Activated T-helper 2 cell treated with anti-CD3 and anti-CD28 coated beads, Interferon-gamma antibody, Interleukin-2, Interleukin-4, amounts not matched to agents 10 μg/mL and 5 μg/mL and 100 μg/mL, durations not matched to agents 14 hours and 24 hours and 36 hours (primary cell): ENCODE measurements around the gene PNMA6E. TPM values are rescaled to one million over a fixed set of nuclear protein-coding genes. Genes with fewer than 3 reads are reported as not detected.

Source experiments
- DNase-seq: peaks from one replicate; pipeline ENCODE4 v3.0.0; 2021; ENCODE audit warnings: low spot score
- H3K27ac Mint-ChIP-seq: one replicate; pipeline ENCODE4 v1.8.0; 2021; ENCODE audit warnings: mixed read lengths
- H3K27me3 Mint-ChIP-seq: one replicate; pipeline ENCODE4 v1.8.0; 2021; ENCODE audit warnings: low read depth, mixed read lengths
- H3K36me3 Mint-ChIP-seq: one replicate; pipeline ENCODE4 v1.8.0; 2021; ENCODE audit warnings: low read depth, mixed read lengths
- H3K4me1 Mint-ChIP-seq: one replicate; pipeline ENCODE4 v1.8.0; 2021; ENCODE audit warnings: low read depth, mixed read lengths
- H3K4me3 Mint-ChIP-seq: one replicate; pipeline ENCODE4 v1.8.0; 2021; ENCODE audit warnings: low read depth, mild to moderate bottlenecking, moderate library complexity, mixed read lengths
- H3K9me3 Mint-ChIP-seq: one replicate; pipeline ENCODE4 v1.8.0; 2021; ENCODE audit warnings: mixed read lengths
- intact Hi-C: fragments of 100-400 bp; cut with micrococcal nuclease; formaldehyde crosslinking; loops from one replicate; pipeline ENCODE4 v1.15.1; 2023
- total RNA-seq: library from RNA; stranded (reverse); gene quantifications from 2 replicates; pipeline ENCODE4 v1.2.3, GENCODE V29; 2022

PNMA6E gene
- total RNA-seq, 1 donor from 2014 or later = not detected

- no peak for DNase-seq
- H3K27ac Mint-ChIP-seq = no peak overlapping the region
- peaks cover 1% of the 10 kb centered on the region for H3K27me3 Mint-ChIP-seq
- peaks cover 7% of the 10 kb centered on the region for H3K4me1 Mint-ChIP-seq
- no peak overlapping the region for H3K4me3 Mint-ChIP-seq
- intact Hi-C loops = no loop called here
- H3K36me3 Mint-ChIP-seq = no peaks in the 10 kb centered on the region
- no peaks in the 10 kb centered on the region for H3K9me3 Mint-ChIP-seq
Measured at GRCh38 chrX:153366878-153367538, 34.1 kb downstream of the PNMA6E start.

- H3K27ac Mint-ChIP-seq = no peak overlapping the region
- H3K27me3 Mint-ChIP-seq = peaks cover 3% of the 10 kb centered on the region
- H3K4me1 Mint-ChIP-seq = peaks cover 7% of the 10 kb centered on the region
- intact Hi-C loops = no loop called here
- H3K4me3 Mint-ChIP-seq = no peak overlapping the region
- no peak for DNase-seq
- no peaks in the 10 kb centered on the region for H3K36me3 Mint-ChIP-seq
- H3K9me3 Mint-ChIP-seq = no peaks in the 10 kb centered on the region
Measured at GRCh38 chrX:153366119-153366518, 35.0 kb downstream of the PNMA6E start.

GRCh38 chrX:153365670-153366069 is 35.5 kb downstream of the PNMA6E start:
- no peak overlapping the region for H3K4me3 Mint-ChIP-seq
- no peak for DNase-seq
- H3K27ac Mint-ChIP-seq = no peak overlapping the region
- no peaks in the 10 kb centered on the region for H3K36me3 Mint-ChIP-seq
- intact Hi-C loops = no loop called here
- peaks cover 3% of the 10 kb centered on the region for H3K27me3 Mint-ChIP-seq
- H3K4me1 Mint-ChIP-seq = peaks cover 3% of the 10 kb centered on the region
- H3K9me3 Mint-ChIP-seq = no peaks in the 10 kb centered on the region

- H3K27me3 Mint-ChIP-seq = peaks cover 3% of the 10 kb centered on the region
- peaks cover 14% of the 10 kb centered on the region for H3K9me3 Mint-ChIP-seq
- intact Hi-C loops = no loop called here
- no peak overlapping the region for H3K4me3 Mint-ChIP-seq
- peaks cover 3% of the 10 kb centered on the region for H3K36me3 Mint-ChIP-seq
- peaks cover 1% of the 10 kb centered on the region for H3K4me1 Mint-ChIP-seq
- no peak for DNase-seq
- no peak overlapping the region for H3K27ac Mint-ChIP-seq
Measured at GRCh38 chrX:153361781-153362397, 39.3 kb downstream of the PNMA6E start.

GRCh38 chrX:153357877-153358276 is 43.3 kb downstream of the PNMA6E start:
- Mint-ChIP-seq H3K27ac (no peak overlapping the region), H3K4me3 (no peak overlapping the region), H3K4me1 (no peaks in the 10 kb centered on the region), H3K27me3 (peaks cover 3% of the 10 kb centered on the region), H3K9me3 (peaks cover 14% of the 10 kb centered on the region), H3K36me3 (peaks cover 3% of the 10 kb centered on the region)
- no peak for DNase-seq
- intact Hi-C loops = no loop called here

GRCh38 chrX:153353416-153353815 is 47.7 kb downstream of the PNMA6E start:
- H3K4me1 Mint-ChIP-seq = no peaks in the 10 kb centered on the region
- no peaks in the 10 kb centered on the region for H3K27me3 Mint-ChIP-seq
- DNase-seq = no peak
- peaks cover 6% of the 10 kb centered on the region for H3K9me3 Mint-ChIP-seq
- H3K4me3 Mint-ChIP-seq = no peak overlapping the region
- H3K27ac Mint-ChIP-seq = no peak overlapping the region
- peaks cover 19% of the 10 kb centered on the region for H3K36me3 Mint-ChIP-seq
- intact Hi-C loops = no loop called here

- H3K36me3 Mint-ChIP-seq = peaks cover 20% of the 10 kb centered on the region
- intact Hi-C loops = no loop called here
- no peak overlapping the region for H3K27ac Mint-ChIP-seq
- no peak overlapping the region for H3K4me3 Mint-ChIP-seq
- no peaks in the 10 kb centered on the region for H3K4me1 Mint-ChIP-seq
- DNase-seq = no peak
- H3K27me3 Mint-ChIP-seq = no peaks in the 10 kb centered on the region
- peaks cover 6% of the 10 kb centered on the region for H3K9me3 Mint-ChIP-seq
Measured at GRCh38 chrX:153352858-153353257, 48.3 kb downstream of the PNMA6E start.

GRCh38 chrX:153351981-153352380 is 49.2 kb downstream of the PNMA6E start:
- Mint-ChIP-seq H3K36me3 (peaks cover 18% of the 10 kb centered on the region), H3K27me3 (no peaks in the 10 kb centered on the region), H3K4me1 (no peaks in the 10 kb centered on the region), H3K27ac (no peak overlapping the region), H3K9me3 (no peaks in the 10 kb centered on the region), H3K4me3 (no peak overlapping the region)
- no peak for DNase-seq
- intact Hi-C loops = no loop called here

GRCh38 chrX:153349952-153350351 is 51.2 kb downstream of the PNMA6E start:
- H3K4me1 Mint-ChIP-seq = peaks cover under 1% of the 10 kb centered on the region
- H3K9me3 Mint-ChIP-seq = no peaks in the 10 kb centered on the region
- peaks cover 31% of the 10 kb centered on the region for H3K36me3 Mint-ChIP-seq
- no peak overlapping the region for H3K4me3 Mint-ChIP-seq
- intact Hi-C loops = no loop called here
- no peaks in the 10 kb centered on the region for H3K27me3 Mint-ChIP-seq
- H3K27ac Mint-ChIP-seq = no peak overlapping the region
- DNase-seq = no peak

GRCh38 chrX:153348421-153348820 is 52.7 kb downstream of the PNMA6E start:
- no peaks in the 10 kb centered on the region for H3K9me3 Mint-ChIP-seq

GRCh38 chrX:153347530-153347929 is 53.6 kb downstream of the PNMA6E start:
- H3K9me3 Mint-ChIP-seq = no peaks in the 10 kb centered on the region
- no peaks in the 10 kb centered on the region for H3K27me3 Mint-ChIP-seq
- intact Hi-C loops = no loop called here
- no peak for DNase-seq
- no peak overlapping the region for H3K27ac Mint-ChIP-seq
- H3K4me1 Mint-ChIP-seq = peaks cover 16% of the 10 kb centered on the region
- no peak overlapping the region for H3K4me3 Mint-ChIP-seq
- peaks cover 45% of the 10 kb centered on the region for H3K36me3 Mint-ChIP-seq

More at GRCh38 chrX:153348421-153348820, 52.7 kb downstream of the PNMA6E start:
- DNase-seq = no peak
- Mint-ChIP-seq H3K4me1 (peaks cover 7% of the 10 kb centered on the region), H3K4me3 (no peak overlapping the region), H3K27ac (no peak overlapping the region), H3K36me3 (peaks cover 41% of the 10 kb centered on the region), H3K27me3 (no peaks in the 10 kb centered on the region)
- intact Hi-C loops = no loop called here
